Activated T-helper 1 cell treated with anti-CD3 and anti-CD28 coated beads, Interleukin-2, amount 50 U/mL, for 16 hours (primary cell): ENCODE results near the gene MAGEB1.

Source experiments
- DNase-seq, 2 donors: peaks; one replicate each; pipeline ENCODE4 v3.0.0-alpha.2; 2020; ENCODE audit warnings: low read depth in 1 of 2, low spot score in 1 of 2

The MAGEB1 gene

DNA sequence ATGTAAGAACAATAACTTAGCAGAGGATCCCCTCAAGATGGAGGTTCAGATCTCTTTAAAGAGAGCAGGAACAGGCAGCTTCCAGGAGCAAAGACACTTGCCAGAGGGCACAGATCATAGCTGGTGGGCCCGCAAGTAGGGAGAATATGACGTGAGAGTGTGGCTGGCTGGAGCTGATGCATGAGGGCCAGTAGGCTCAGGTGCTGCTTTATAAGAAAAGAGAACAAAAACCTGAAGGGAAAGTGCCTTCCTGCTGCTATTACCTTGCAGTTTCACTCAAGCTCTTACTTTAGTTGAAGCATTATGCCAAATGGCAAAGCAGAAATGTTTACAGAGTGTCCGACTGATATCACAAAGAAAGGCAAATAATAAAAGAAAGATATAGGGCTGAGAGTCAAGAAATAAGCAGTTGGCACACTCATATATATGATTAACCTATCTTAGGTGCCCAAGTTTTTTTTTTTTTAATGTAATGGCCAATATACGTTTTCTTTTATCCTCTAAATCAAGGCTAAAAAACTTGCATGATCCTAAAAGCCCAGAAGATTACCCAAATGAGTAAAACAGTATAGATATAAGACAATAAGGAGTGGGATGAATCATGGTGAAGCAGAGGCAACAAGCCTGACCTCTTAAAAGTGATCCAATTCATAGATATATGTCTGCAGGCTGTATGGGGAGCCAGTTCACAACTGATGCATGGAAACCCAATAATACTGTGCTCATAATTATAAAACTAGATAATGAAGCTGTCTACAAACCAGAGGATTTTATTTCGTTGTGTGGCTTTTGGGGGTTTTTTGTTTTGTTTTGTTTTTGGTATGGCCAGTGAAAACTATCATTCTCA is 49.7 kb downstream of the MAGEB1 start:
- no peak for DNase-seq

DNA sequence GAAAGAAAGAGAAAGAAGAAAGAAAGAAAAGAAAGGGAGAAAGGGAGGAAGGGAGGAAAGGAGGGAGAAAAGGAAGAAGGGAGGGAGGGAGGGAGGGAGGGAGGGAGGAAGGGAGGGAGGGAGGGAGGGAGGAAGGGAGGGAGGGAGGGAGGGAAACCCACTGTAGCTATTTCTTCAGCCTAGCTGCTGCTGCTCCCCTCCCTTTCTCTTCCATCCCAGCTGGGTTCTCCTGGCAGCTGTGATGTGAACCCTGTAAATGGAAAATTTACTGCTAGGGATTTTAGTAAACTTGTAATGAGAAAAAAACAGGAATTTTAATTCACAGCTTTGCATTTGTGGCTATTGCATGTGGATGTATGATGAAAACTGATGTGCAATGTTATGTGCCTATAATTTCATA is 54.3 kb downstream of the MAGEB1 start:
- DNase-seq, result no peak
